Neural progenitor cell (in vitro differentiated cells): ENCODE results near the gene EMILIN2. TPM values are rescaled to one million over a fixed set of nuclear protein-coding genes. Genes with fewer than 3 reads are reported as not detected.

Experiments
- DNase-seq: peaks from one replicate; pipeline ENCODE4 v3.0.0-alpha.2; 2016; ENCODE audit warnings: low spot score
- H2AFZ ChIP-seq: fragments of 200-600 bp; sonication (generic); replicated peaks from 2 replicates; pipeline ENCODE4 v1.6.1; 2016; ENCODE audit warnings: antibody characterized with exemption
- H3F3A ChIP-seq: fragments of 200-600 bp; sonication (generic); 2 replicates; pipeline ENCODE4 v1.6.1; 2016; ENCODE audit warnings: antibody characterized with exemption, low read depth
- H3K27ac ChIP-seq: fragments of 200-600 bp; sonication (generic); 2 replicates; pipeline ENCODE4 v1.5.1; 2016; ENCODE audit warnings: mild to moderate bottlenecking
- H3K27me3 ChIP-seq: fragments of 200-600 bp; sonication (generic); 2 replicates; pipeline ENCODE4 v1.6.1; 2016; ENCODE audit warnings: mild to moderate bottlenecking, moderate library complexity
- H3K36me3 ChIP-seq: fragments of 200-600 bp; sonication (generic); 2 replicates; pipeline ENCODE4 v1.5.1; 2016
- H3K4me1 ChIP-seq: fragments of 200-600 bp; sonication (generic); 2 replicates; pipeline ENCODE4 v1.6.1; 2016; ENCODE audit warnings: mixed run types
- H3K4me2 ChIP-seq: fragments of 200-600 bp; sonication (generic); 2 replicates; pipeline ENCODE4 v1.6.1; 2016
- H3K4me3 ChIP-seq: fragments of 200-600 bp; sonication (generic); 2 replicates; pipeline ENCODE4 v1.5.1; 2016
- H3K79me2 ChIP-seq: fragments of 200-600 bp; sonication (generic); 2 replicates; pipeline ENCODE4 v1.6.1; 2016; ENCODE audit warnings: low read depth
- H3K9ac ChIP-seq: fragments of 200-600 bp; sonication (generic); 2 replicates; pipeline ENCODE4 v1.6.1; 2016
- H3K9me3 ChIP-seq: fragments of 200-600 bp; sonication (generic); 2 replicates; pipeline ENCODE4 v1.5.1; 2016; ENCODE audit warnings: low read depth
- H4K20me1 ChIP-seq: fragments of 200-600 bp; sonication (generic); 2 replicates; pipeline ENCODE4 v1.6.1; 2016; ENCODE audit warnings: low read depth
- H3K27ac Mint-ChIP-seq: 3 replicates; pipeline ENCODE4 v1.8.0; 2021; ENCODE audit warnings: mixed read lengths
- H3K27me3 Mint-ChIP-seq: 2 replicates; pipeline ENCODE4 v1.8.0; 2022; ENCODE audit warnings: low read depth, mild to moderate bottlenecking, inconsistent platforms, moderate library complexity, mixed read lengths; ENCODE audit not compliant: insufficient read depth
- H3K36me3 Mint-ChIP-seq: 3 replicates; pipeline ENCODE4 v1.8.0; 2021; ENCODE audit warnings: mixed read lengths
- H3K4me1 Mint-ChIP-seq: 3 replicates; pipeline ENCODE4 v1.8.0; 2021; ENCODE audit warnings: mixed read lengths
- H3K4me3 Mint-ChIP-seq: 3 replicates; pipeline ENCODE4 v1.8.0; 2021; ENCODE audit warnings: mild to moderate bottlenecking, moderate library complexity, mixed read lengths
- H3K9me3 Mint-ChIP-seq: 3 replicates; pipeline ENCODE4 v1.8.0; 2020; ENCODE audit warnings: mixed read lengths
- EZH2 ChIP-seq: fragments of 200-600 bp; sonication (generic); IDR thresholded peaks from 2 replicates; pipeline ENCODE4 v1.6.1; 2017; ENCODE audit warnings: antibody characterized with exemption, mild to moderate bottlenecking, moderate library complexity
- EZH2phosphoT487 ChIP-seq: fragments of 200-600 bp; sonication (generic); IDR thresholded peaks from 2 replicates; pipeline ENCODE4 v1.6.1; 2017; ENCODE audit warnings: antibody characterized with exemption
- total RNA-seq: library from RNA; depleted of rRNA; stranded (reverse); fragments of >200 nt; gene quantifications from 2 replicates; pipeline ENCODE4 v1.2.3, GENCODE V29; 2015; ENCODE audit warnings: low replicate concordance
- TF ChIP-seq, protein P1 (sequence below): fragments of 200-600 bp; sonication (generic); IDR thresholded peaks from 2 replicates; pipeline ENCODE4 v1.5.1; 2017; ENCODE audit warnings: antibody characterized with exemption, mild to moderate bottlenecking

EMILIN2 gene
- total RNA-seq, 1 donor from 2014 or later: 2.2 TPM

DNA sequence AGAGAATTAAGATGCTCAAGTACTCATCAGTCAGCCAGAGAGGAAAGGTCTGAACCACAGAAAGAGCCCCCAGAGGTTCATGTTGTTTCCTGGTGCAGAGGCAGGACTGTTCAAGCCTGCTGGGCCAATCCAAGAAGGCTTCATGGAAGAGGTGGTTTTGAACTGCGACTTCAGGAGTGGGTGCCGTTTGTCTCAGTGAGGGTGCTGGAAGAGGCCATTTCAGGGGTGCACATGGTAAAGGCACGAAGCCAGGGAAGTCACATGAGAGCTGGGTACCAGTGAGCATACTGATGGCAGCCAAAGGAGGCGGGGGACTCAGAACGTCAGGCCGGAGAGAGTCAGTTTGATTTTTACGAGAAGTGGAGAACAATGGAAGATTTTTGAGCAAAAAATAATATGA, 55.5 kb downstream of the EMILIN2 start:
- Mint-ChIP-seq H3K27me3 (peaks cover 11% of the 10 kb centered on the region), H3K4me3 (no peak overlapping the region), H3K27ac (no peak overlapping the region), H3K36me3 (no peaks in the 10 kb centered on the region), H3K4me1 (peaks cover 34% of the 10 kb centered on the region), H3K9me3 (no peaks in the 10 kb centered on the region)
- DNase-seq: no peak
- H3K4me2 ChIP-seq: no peak overlapping the region
- peaks cover 21% of the 10 kb centered on the region for H3K27me3 ChIP-seq
- H3K36me3 ChIP-seq: no peaks in the 10 kb centered on the region
- peaks cover 15% of the 10 kb centered on the region for H3K4me1 ChIP-seq
- H3K9me3 ChIP-seq: no peaks in the 10 kb centered on the region
- no peaks in the 10 kb centered on the region for H3K79me2 ChIP-seq
- no peak for TF ChIP-seq EZH2
- TF ChIP-seq, protein P1, sequence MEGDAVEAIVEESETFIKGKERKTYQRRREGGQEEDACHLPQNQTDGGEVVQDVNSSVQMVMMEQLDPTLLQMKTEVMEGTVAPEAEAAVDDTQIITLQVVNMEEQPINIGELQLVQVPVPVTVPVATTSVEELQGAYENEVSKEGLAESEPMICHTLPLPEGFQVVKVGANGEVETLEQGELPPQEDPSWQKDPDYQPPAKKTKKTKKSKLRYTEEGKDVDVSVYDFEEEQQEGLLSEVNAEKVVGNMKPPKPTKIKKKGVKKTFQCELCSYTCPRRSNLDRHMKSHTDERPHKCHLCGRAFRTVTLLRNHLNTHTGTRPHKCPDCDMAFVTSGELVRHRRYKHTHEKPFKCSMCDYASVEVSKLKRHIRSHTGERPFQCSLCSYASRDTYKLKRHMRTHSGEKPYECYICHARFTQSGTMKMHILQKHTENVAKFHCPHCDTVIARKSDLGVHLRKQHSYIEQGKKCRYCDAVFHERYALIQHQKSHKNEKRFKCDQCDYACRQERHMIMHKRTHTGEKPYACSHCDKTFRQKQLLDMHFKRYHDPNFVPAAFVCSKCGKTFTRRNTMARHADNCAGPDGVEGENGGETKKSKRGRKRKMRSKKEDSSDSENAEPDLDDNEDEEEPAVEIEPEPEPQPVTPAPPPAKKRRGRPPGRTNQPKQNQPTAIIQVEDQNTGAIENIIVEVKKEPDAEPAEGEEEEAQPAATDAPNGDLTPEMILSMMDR: no peak
- TF ChIP-seq EZH2phosphoT487: no peak
- H3K27ac ChIP-seq: no peak overlapping the region
- H4K20me1 ChIP-seq: peaks cover 3% of the 10 kb centered on the region
- peaks cover 2% of the 10 kb centered on the region for H3F3A ChIP-seq
- no peak overlapping the region for H2AFZ ChIP-seq
- no peak overlapping the region for H3K9ac ChIP-seq
- H3K4me3 ChIP-seq: no peak overlapping the region

DNA sequence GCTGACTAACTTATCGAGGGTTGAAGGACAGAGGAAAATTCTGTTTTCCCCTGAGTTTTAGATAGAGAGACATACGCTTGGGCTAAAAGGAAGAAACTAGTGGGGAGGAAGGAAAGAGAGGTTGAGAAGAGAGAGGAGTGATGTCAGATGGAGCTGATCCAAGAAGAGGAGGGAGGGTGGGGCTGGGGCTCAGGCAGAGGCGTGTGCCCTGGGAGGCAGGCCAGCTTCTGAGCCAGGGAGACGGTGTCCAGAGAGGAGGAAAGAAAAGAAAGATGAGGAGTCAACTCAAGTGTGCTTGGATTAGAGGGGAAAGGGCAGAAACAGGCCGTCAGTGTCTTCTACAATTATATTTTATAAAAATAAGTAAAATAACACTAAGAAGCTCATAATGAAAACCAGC, 56.2 kb downstream of the EMILIN2 start:
- H3K4me3 Mint-ChIP-seq: no peak overlapping the region
- no peaks in the 10 kb centered on the region for H3K79me2 ChIP-seq
- peaks cover 11% of the 10 kb centered on the region for H3K4me1 ChIP-seq
- no peak overlapping the region for H3K27ac ChIP-seq
- no peak overlapping the region for H3K9ac ChIP-seq
- H3K4me3 ChIP-seq: no peak overlapping the region
- H3F3A ChIP-seq: no peaks in the 10 kb centered on the region
- H3K27me3 ChIP-seq: peaks cover 21% of the 10 kb centered on the region
- H3K9me3 Mint-ChIP-seq: no peaks in the 10 kb centered on the region
- H4K20me1 ChIP-seq: peaks cover 9% of the 10 kb centered on the region
- peaks cover under 1% of the 10 kb centered on the region for H3K36me3 Mint-ChIP-seq
- no peak for TF ChIP-seq EZH2
- no peak for TF ChIP-seq EZH2phosphoT487
- TF ChIP-seq, protein P1: no peak
- H3K27ac Mint-ChIP-seq: no peak overlapping the region
- no peak for DNase-seq
- H3K4me1 Mint-ChIP-seq: peaks cover 27% of the 10 kb centered on the region
- no peaks in the 10 kb centered on the region for H3K9me3 ChIP-seq
- no peak overlapping the region for H3K4me2 ChIP-seq
- H3K27me3 Mint-ChIP-seq: peaks cover 18% of the 10 kb centered on the region
- H3K36me3 ChIP-seq: no peaks in the 10 kb centered on the region
- H2AFZ ChIP-seq: no peak overlapping the region

DNA sequence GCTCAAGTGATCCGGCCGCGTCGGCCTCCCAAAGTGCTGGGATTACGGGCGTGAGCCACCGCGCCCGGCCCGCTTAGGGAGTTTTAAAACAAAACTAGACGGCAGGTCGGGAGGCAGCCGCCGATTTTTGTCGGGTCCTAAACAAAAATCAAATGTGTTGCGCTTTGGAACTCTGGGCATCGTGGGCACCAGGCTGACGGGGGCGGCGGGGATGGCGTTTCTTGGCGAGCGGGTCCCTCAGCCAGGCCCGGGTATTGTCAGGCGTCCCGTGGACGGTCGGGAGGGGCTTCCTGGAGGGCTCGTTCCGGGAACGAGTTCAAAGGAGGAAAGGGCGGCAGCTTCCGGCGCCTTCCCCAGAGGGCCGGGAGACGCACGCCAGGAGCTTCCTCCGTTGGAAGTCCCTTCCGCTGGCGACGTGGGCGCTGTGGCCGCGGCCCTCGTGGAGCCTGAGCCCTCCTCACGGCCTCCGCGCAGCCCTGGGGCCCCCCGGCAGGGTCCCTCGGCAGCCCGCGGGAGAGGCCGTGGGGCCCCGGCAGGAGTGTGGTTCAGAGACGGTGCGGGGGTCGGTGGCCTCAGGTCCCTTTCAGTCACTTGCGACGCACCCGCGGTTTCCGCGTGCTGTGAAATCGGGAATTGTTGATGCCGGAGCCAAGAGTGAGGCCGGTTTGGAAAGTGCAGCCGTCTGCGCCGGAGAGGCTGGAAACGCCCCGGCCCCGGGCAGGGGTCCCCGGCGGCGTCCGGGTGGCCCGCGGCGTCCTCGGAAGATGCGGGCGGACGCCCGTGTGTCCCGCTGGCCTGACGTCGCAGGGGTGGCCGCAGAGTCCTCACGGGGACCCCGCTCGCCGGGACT, 59.3 kb downstream of the EMILIN2 start:
- Mint-ChIP-seq H3K27me3 (peaks cover 21% of the 10 kb centered on the region), H3K4me1 (peaks cover 6% of the 10 kb centered on the region), H3K9me3 (no peaks in the 10 kb centered on the region), H3K27ac (no peak overlapping the region), H3K4me3 (peak overlapping the region; percentile 65), H3K36me3 (peaks cover 5% of the 10 kb centered on the region)
- Histone ChIP-seq H3K4me1 (peaks cover 2% of the 10 kb centered on the region), H3K9me3 (no peaks in the 10 kb centered on the region), H3K4me2 (peak overlapping the region; percentile 90), H3K27me3 (peaks cover 21% of the 10 kb centered on the region), H3F3A (no peaks in the 10 kb centered on the region), H3K36me3 (no peaks in the 10 kb centered on the region), H3K9ac (no peak overlapping the region), H3K79me2 (no peaks in the 10 kb centered on the region), H3K27ac (no peak overlapping the region), H4K20me1 (peaks cover 12% of the 10 kb centered on the region), H2AFZ (peak overlapping the region; percentile 97), H3K4me3 (peak overlapping the region; percentile 72)
- DNase-seq: peak; percentile 46
- TF ChIP-seq EZH2 (peak; percentile 47), EZH2phosphoT487 (no peak)
- TF ChIP-seq, protein P1: no peak
